DND-41 (cell line): ENCODE measurements around the gene ASB5.

Source experiments
- ATAC-seq: fragments of 200-7000 bp; cut with Tn5 transposase; 3 replicates; pipeline ENCODE4 v1.9.1; 2021; ENCODE audit warnings: low read depth; ENCODE audit not compliant: insufficient read depth
- DNase-seq: peaks from one replicate; pipeline ENCODE4 v3.0.0-alpha.2; 2020
- H2AFZ ChIP-seq: 2 replicates; pipeline ENCODE4 v1.6.0; 2012; ENCODE audit warnings: low read depth, low read length
- H3K27ac ChIP-seq: 2 replicates; pipeline ENCODE4 v1.5.1; 2012; ENCODE audit warnings: low read length, inconsistent platforms
- H3K27me3 ChIP-seq: fragments of 200-600 bp; sonication (generic); 2 replicates; pipeline ENCODE4 v1.6.0; 2012; ENCODE audit warnings: low read length, mild to moderate bottlenecking, inconsistent platforms; ENCODE audit not compliant: insufficient read depth, poor library complexity
- H3K36me3 ChIP-seq: 2 replicates; pipeline ENCODE4 v1.5.1; 2012; ENCODE audit warnings: low read length, inconsistent platforms; ENCODE audit not compliant: insufficient read depth
- H3K4me1 ChIP-seq: 2 replicates; pipeline ENCODE4 v1.5.1; 2012; ENCODE audit warnings: mild to moderate bottlenecking, low read length; ENCODE audit not compliant: insufficient read depth
- H3K4me2 ChIP-seq: 2 replicates; pipeline ENCODE4 v1.6.0; 2012; ENCODE audit warnings: mild to moderate bottlenecking, moderate library complexity, low read length, inconsistent platforms; ENCODE audit not compliant: insufficient read depth
- H3K4me3 ChIP-seq, 2 experiments: fragments of 200-600 bp in 1 of 2; shearing (Covaris generic) in 1 of 2; 2 replicates each; pipeline ENCODE4 v1.5.1; 2012 to 2016; ENCODE audit warnings: inconsistent platforms in 2 of 2, low read length in 2 of 2, mild to moderate bottlenecking in 2 of 2, low read depth in 1 of 2, moderate library complexity in 1 of 2
- H3K79me2 ChIP-seq: 2 replicates; pipeline ENCODE4 v1.6.0; 2012; ENCODE audit warnings: low read length, inconsistent platforms; ENCODE audit not compliant: insufficient read depth
- H3K9ac ChIP-seq: 2 replicates; pipeline ENCODE4 v1.6.0; 2012; ENCODE audit warnings: low read depth, mild to moderate bottlenecking, inconsistent platforms, low read length, moderate library complexity
- H3K9me3 ChIP-seq: 2 replicates; pipeline ENCODE4 v1.5.1; 2012; ENCODE audit warnings: low read length, moderate library complexity, mild to moderate bottlenecking, inconsistent platforms; ENCODE audit not compliant: insufficient read depth, severe bottlenecking
- H4K20me1 ChIP-seq: 2 replicates; pipeline ENCODE4 v1.6.0; 2012; ENCODE audit warnings: low read length; ENCODE audit not compliant: insufficient read depth
- EZH2 ChIP-seq: IDR thresholded peaks from 3 replicates; pipeline ENCODE4 v1.6.1; 2012; ENCODE audit warnings: borderline replicate concordance, low read depth, mild to moderate bottlenecking, moderate library complexity, low read length, inconsistent platforms; ENCODE audit not compliant: severe bottlenecking
- TF ChIP-seq, protein P1 (sequence below): IDR thresholded peaks from 2 replicates; pipeline ENCODE4 v1.5.1; 2012; ENCODE audit warnings: borderline replicate concordance, low read length, moderate library complexity, mild to moderate bottlenecking; ENCODE audit not compliant: poor library complexity, severe bottlenecking; ENCODE audit errors: extremely low read depth

Gene ASB5, protein sequence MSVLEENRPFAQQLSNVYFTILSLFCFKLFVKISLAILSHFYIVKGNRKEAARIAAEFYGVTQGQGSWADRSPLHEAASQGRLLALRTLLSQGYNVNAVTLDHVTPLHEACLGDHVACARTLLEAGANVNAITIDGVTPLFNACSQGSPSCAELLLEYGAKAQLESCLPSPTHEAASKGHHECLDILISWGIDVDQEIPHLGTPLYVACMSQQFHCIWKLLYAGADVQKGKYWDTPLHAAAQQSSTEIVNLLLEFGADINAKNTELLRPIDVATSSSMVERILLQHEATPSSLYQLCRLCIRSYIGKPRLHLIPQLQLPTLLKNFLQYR

DNA sequence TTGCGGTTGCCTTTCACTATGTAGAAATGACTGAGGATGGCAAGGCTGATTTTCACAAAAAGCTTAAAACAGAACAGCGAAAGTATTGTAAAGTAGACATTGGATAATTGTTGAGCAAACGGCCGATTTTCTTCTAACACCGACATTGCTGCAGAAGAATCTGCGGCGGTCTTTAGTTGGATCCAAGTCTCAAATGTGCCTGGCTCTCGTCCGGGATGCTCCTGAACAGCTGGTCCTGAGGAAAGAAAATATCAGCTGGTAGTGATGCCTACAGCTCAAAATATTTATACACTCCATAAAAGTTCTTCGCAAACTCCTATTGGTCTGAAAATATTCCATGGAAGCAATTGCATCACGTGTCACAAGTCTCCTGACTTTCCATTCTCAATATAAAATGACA, at the start of gene ASB5:
TSS of gene ASB5 (minus strand) at position 260 of the 400 bp plus-strand sequence. CDS start at position 146, 114 bp downstream.
- H3K9me3 ChIP-seq = no peaks in the 10 kb centered on the region
- DNase-seq (no peak), ATAC-seq (no peak)
- TF ChIP-seq, protein P1, sequence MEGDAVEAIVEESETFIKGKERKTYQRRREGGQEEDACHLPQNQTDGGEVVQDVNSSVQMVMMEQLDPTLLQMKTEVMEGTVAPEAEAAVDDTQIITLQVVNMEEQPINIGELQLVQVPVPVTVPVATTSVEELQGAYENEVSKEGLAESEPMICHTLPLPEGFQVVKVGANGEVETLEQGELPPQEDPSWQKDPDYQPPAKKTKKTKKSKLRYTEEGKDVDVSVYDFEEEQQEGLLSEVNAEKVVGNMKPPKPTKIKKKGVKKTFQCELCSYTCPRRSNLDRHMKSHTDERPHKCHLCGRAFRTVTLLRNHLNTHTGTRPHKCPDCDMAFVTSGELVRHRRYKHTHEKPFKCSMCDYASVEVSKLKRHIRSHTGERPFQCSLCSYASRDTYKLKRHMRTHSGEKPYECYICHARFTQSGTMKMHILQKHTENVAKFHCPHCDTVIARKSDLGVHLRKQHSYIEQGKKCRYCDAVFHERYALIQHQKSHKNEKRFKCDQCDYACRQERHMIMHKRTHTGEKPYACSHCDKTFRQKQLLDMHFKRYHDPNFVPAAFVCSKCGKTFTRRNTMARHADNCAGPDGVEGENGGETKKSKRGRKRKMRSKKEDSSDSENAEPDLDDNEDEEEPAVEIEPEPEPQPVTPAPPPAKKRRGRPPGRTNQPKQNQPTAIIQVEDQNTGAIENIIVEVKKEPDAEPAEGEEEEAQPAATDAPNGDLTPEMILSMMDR = no peak
- no peak for TF ChIP-seq EZH2
- H3K4me3 ChIP-seq = no peak within 1 kb of the TSS
- no peaks in the 10 kb centered on the region for H3K4me1 ChIP-seq
- H3K9ac ChIP-seq = no peak within 1 kb of the TSS
- H3K27me3 ChIP-seq = peaks cover 10% of the 10 kb centered on the region
- no peaks in the 10 kb centered on the region for H3K36me3 ChIP-seq
- H3K4me2 ChIP-seq = no peak within 1 kb of the TSS
- H3K27ac ChIP-seq = no peak within 1 kb of the TSS
- no peaks in the 10 kb centered on the region for H3K79me2 ChIP-seq
- no peaks in the 10 kb centered on the region for H4K20me1 ChIP-seq
- H2AFZ ChIP-seq = no peak within 1 kb of the TSS

DNA sequence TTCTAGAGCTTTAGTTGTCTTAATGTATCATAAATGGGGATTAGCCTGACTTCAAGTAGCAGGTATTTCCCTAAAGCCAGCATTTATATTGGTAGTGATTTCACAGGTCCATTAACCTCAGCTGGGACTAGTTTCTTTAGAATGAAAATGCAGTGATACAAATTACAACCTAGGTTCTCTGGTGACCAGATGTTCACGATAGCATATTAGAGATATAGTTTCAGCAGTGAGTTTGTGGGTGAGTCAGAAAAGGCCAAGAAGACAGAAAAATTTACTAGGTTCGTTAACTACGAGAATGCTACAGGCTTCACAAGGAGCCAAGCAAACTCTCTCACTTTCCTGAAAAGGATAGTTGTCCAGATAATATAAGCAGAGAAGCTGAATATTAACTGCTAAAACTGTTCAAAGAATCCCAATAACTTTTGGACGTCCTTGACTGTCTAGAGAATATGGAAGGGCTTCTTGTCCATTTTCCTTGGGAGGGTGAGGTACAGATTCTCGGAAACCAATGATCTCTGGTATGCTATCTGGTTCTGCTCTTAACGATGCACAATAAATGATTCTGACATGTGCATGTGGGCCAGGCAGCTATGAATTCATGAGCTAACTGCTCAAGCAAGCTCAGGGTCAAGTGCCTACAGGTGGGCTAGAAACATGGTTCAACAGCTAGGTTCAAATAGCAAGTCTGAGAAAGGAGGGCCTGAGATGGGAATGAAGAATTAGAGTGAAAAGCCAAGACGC, 44.7 kb upstream of the ASB5 start:
- Histone ChIP-seq H3K9me3 (no peaks in the 10 kb centered on the region), H4K20me1 (no peaks in the 10 kb centered on the region), H3K79me2 (no peaks in the 10 kb centered on the region), H3K27ac (no peak overlapping the region), H3K36me3 (no peaks in the 10 kb centered on the region), H3K4me2 (no peak overlapping the region), H2AFZ (no peak overlapping the region), H3K27me3 (peaks cover 18% of the 10 kb centered on the region), H3K9ac (no peak overlapping the region), H3K4me1 (no peaks in the 10 kb centered on the region), H3K4me3 (no peak overlapping the region)
- DNase-seq (no peak), ATAC-seq (no peak)
- no peak for TF ChIP-seq EZH2
- TF ChIP-seq, protein P1 = no peak

DNA sequence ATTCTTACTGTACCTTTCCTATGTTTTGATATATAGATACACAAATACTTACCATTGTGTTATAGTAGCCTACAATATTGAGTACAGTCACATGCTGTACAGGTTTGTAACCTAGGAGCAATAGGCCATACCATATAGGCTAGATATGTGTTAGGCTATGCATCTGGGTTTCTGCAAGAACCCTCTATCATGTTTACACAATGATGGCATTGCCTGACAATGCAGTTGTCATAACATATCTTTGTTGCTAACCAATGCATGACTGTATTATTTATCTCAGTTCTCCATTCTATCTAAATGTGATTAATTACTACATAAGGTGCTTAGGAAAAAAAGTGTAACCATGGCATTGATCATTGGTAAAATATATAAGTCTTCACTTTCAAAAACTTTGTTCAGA, 40.8 kb upstream of the ASB5 start:
- peaks cover 22% of the 10 kb centered on the region for H3K27me3 ChIP-seq
- H4K20me1 ChIP-seq = no peaks in the 10 kb centered on the region
- no peaks in the 10 kb centered on the region for H3K79me2 ChIP-seq
- H3K4me3 ChIP-seq = no peak overlapping the region
- H3K9me3 ChIP-seq = no peaks in the 10 kb centered on the region
- no peak overlapping the region for H2AFZ ChIP-seq
- no peak for DNase-seq
- no peak for ATAC-seq
- H3K36me3 ChIP-seq = no peaks in the 10 kb centered on the region
- H3K27ac ChIP-seq = no peak overlapping the region
- no peaks in the 10 kb centered on the region for H3K4me1 ChIP-seq
- TF ChIP-seq EZH2 = no peak
- no peak overlapping the region for H3K4me2 ChIP-seq
- H3K9ac ChIP-seq = no peak overlapping the region

DNA sequence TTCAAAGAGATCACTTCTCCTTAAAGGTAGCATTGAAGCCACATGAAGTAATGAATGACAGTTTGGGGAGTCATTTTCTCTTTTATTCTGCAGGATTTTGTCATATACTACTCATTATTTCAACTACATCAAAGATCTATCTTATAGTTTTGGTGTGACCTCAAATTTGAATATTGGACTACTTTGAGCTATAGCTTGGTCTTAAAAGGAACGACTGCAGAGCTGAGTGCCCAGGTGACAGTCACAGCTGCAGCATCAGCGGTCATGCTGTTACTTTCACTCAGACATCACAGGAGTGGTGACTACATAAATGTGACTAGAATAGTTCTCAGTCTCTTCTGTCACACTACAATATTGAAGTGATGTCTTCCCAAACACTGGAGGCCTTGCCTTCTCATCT, 40.0 kb upstream of the ASB5 start:
- Histone ChIP-seq H3K27ac (no peak overlapping the region), H3K79me2 (no peaks in the 10 kb centered on the region), H4K20me1 (no peaks in the 10 kb centered on the region), H3K4me2 (no peak overlapping the region), H3K9ac (no peak overlapping the region), H3K4me3 (no peak overlapping the region), H3K27me3 (peaks cover 23% of the 10 kb centered on the region), H3K4me1 (no peaks in the 10 kb centered on the region), H3K36me3 (no peaks in the 10 kb centered on the region), H3K9me3 (no peaks in the 10 kb centered on the region), H2AFZ (no peak overlapping the region)
- DNase-seq = no peak
- TF ChIP-seq EZH2 = no peak
- TF ChIP-seq, protein P1 = no peak
- ATAC-seq = no peak
